Astrocyte (in vitro differentiated cells and primary cell): Measurements from ENCODE around the gene MAML2. TPM values are rescaled to one million over a fixed set of nuclear protein-coding genes. Genes with fewer than 3 reads are reported as not detected.
"Not testable (repeated sequence)": the region's sequence is repeated elsewhere in the genome, so short reads cannot be mapped to it uniquely, and the experiment has no call there.

Experiments used
- DNase-seq: peaks from one replicate; pipeline ENCODE4 v3.0.0-alpha.2; 2010; ENCODE audit warnings: low read depth
- FAIRE-seq: peaks from 2 replicates; lab custom pipeline; 2011; peaks lifted over from hg19 to GRCh38; lab: Jason Lieb, UNC
- H2AFZ ChIP-seq: 2 replicates; pipeline ENCODE4 v1.6.0; 2012; ENCODE audit warnings: low read depth, low read length, inconsistent platforms
- H3K27ac ChIP-seq: 2 replicates; pipeline ENCODE4 v1.5.1; 2011; ENCODE audit warnings: low read depth, low read length, inconsistent platforms
- H3K27me3 ChIP-seq: 2 replicates; pipeline ENCODE4 v1.6.0; 2011; ENCODE audit warnings: low read length, inconsistent platforms; ENCODE audit not compliant: insufficient read depth
- H3K36me3 ChIP-seq: 2 replicates; pipeline ENCODE4 v1.5.1; 2011; ENCODE audit warnings: low read length, inconsistent platforms; ENCODE audit not compliant: insufficient read depth
- H3K4me1 ChIP-seq: 2 replicates; pipeline ENCODE4 v1.5.1; 2011; ENCODE audit warnings: low read length, inconsistent platforms; ENCODE audit not compliant: insufficient read depth
- H3K4me2 ChIP-seq: 2 replicates; pipeline ENCODE4 v1.6.0; 2012; ENCODE audit warnings: low read length, inconsistent platforms
- H3K4me3 ChIP-seq: 2 replicates; pipeline ENCODE4 v1.5.1; 2011; ENCODE audit warnings: low read depth, mild to moderate bottlenecking, low read length, inconsistent platforms; ENCODE audit not compliant: insufficient read depth
- H3K79me2 ChIP-seq: 2 replicates; pipeline ENCODE4 v1.6.0; 2012; ENCODE audit warnings: mild to moderate bottlenecking, low read length, inconsistent platforms; ENCODE audit not compliant: insufficient read depth
- H3K9ac ChIP-seq: 2 replicates; pipeline ENCODE4 v1.6.0; 2012; ENCODE audit warnings: mild to moderate bottlenecking, low read length, inconsistent platforms
- H3K9me3 ChIP-seq: 2 replicates; pipeline ENCODE4 v1.5.1; 2012; ENCODE audit warnings: low read depth, mild to moderate bottlenecking, low read length, inconsistent platforms; ENCODE audit not compliant: insufficient read depth
- H4K20me1 ChIP-seq: 2 replicates; pipeline ENCODE4 v1.6.0; 2012; ENCODE audit warnings: low read length, inconsistent platforms; ENCODE audit not compliant: insufficient read depth
- H3K27ac Mint-ChIP-seq: one replicate; pipeline ENCODE4 v1.8.0; 2021; ENCODE audit warnings: mild to moderate bottlenecking, mixed read lengths; ENCODE audit not compliant: unreplicated experiment
- H3K27me3 Mint-ChIP-seq: one replicate; pipeline ENCODE4 v1.8.0; 2021; ENCODE audit warnings: low read depth, mixed read lengths; ENCODE audit not compliant: unreplicated experiment
- H3K36me3 Mint-ChIP-seq: one replicate; pipeline ENCODE4 v1.8.0; 2021; ENCODE audit warnings: low read depth, mixed read lengths; ENCODE audit not compliant: unreplicated experiment
- H3K4me1 Mint-ChIP-seq: one replicate; pipeline ENCODE4 v1.8.0; 2021; ENCODE audit warnings: low read depth, mixed read lengths; ENCODE audit not compliant: unreplicated experiment
- H3K4me3 Mint-ChIP-seq: one replicate; pipeline ENCODE4 v1.8.0; 2021; ENCODE audit warnings: mild to moderate bottlenecking, moderate library complexity, mixed read lengths; ENCODE audit not compliant: unreplicated experiment
- H3K9me3 Mint-ChIP-seq: one replicate; pipeline ENCODE4 v1.8.0; 2021; ENCODE audit warnings: mild to moderate bottlenecking, mixed read lengths; ENCODE audit not compliant: unreplicated experiment
- EZH2 ChIP-seq: IDR thresholded peaks from 2 replicates; pipeline ENCODE4 v1.6.1; 2012; ENCODE audit warnings: mild to moderate bottlenecking, low read length, inconsistent platforms; ENCODE audit not compliant: insufficient read depth
- total RNA-seq: library from RNA; stranded (reverse); gene quantifications from 2 replicates; pipeline ENCODE4 v1.2.1, GENCODE V29; 2021
- TF ChIP-seq, protein P1 (sequence below): IDR thresholded peaks from 2 replicates; pipeline ENCODE4 v1.5.1; 2011; ENCODE audit warnings: low read depth, mild to moderate bottlenecking, inconsistent platforms, low read length, moderate library complexity; ENCODE audit not compliant: insufficient read depth

The MAML2 gene
- total RNA-seq, 1 donor from 2014 or later = 27.4 TPM

DNA sequence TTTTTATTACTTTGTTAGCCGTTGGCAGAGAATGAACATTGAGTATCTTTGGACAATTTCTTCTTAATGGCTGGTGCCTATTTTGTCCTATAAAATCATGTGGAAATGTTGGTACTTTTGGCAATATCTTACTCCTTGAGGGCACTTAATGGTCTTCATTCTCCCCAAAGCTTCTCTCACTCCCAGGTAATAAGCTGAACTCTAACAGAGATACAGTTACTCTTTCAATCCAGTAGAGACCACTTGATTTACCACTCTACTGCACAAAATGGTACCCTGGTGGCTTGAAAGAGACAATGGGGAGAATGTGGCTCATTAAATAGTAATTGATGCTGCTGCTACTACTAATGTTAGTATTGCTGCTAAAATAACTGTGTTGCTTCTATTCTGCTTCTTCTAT, 53.0 kb downstream of the MAML2 start:
- Histone ChIP-seq H4K20me1 (peaks cover 2% of the 10 kb centered on the region), H3K9me3 (no peaks in the 10 kb centered on the region), H3K4me2 (no peak overlapping the region), H3K4me3 (no peak overlapping the region), H3K36me3 (no peaks in the 10 kb centered on the region), H2AFZ (no peak overlapping the region), H3K27me3 (no peaks in the 10 kb centered on the region), H3K9ac (no peak overlapping the region), H3K79me2 (peaks cover 80% of the 10 kb centered on the region), H3K27ac (no peak overlapping the region), H3K4me1 (peaks cover 11% of the 10 kb centered on the region)
- Mint-ChIP-seq H3K9me3 (peaks cover 4% of the 10 kb centered on the region), H3K4me1 (peaks cover 26% of the 10 kb centered on the region), H3K27me3 (no peaks in the 10 kb centered on the region), H3K4me3 (no peak overlapping the region), H3K36me3 (peaks cover 10% of the 10 kb centered on the region), H3K27ac (no peak overlapping the region)
- no peak for FAIRE-seq
- no peak for DNase-seq
- no peak for TF ChIP-seq EZH2
- TF ChIP-seq, protein P1, sequence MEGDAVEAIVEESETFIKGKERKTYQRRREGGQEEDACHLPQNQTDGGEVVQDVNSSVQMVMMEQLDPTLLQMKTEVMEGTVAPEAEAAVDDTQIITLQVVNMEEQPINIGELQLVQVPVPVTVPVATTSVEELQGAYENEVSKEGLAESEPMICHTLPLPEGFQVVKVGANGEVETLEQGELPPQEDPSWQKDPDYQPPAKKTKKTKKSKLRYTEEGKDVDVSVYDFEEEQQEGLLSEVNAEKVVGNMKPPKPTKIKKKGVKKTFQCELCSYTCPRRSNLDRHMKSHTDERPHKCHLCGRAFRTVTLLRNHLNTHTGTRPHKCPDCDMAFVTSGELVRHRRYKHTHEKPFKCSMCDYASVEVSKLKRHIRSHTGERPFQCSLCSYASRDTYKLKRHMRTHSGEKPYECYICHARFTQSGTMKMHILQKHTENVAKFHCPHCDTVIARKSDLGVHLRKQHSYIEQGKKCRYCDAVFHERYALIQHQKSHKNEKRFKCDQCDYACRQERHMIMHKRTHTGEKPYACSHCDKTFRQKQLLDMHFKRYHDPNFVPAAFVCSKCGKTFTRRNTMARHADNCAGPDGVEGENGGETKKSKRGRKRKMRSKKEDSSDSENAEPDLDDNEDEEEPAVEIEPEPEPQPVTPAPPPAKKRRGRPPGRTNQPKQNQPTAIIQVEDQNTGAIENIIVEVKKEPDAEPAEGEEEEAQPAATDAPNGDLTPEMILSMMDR = no peak

DNA sequence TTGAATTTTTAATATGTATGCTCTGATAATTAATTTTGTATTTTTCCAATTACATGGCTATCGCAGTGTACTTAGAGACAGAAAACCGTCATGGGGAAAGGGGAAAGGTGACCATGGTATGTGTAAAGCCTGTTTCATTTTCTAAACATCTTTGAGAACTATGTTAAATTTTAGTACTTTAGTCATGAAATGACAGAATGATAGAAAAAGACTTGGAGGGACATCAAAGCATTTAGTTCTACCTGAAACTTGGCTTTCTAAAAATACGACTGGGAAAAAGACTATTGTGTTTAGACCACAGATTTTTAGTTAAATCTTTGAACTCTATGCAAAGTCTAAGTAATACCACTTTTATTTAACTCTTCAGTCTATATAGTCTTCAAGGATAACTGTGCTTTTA, 54.1 kb downstream of the MAML2 start:
- no peak overlapping the region for H3K4me2 ChIP-seq
- peaks cover 5% of the 10 kb centered on the region for H4K20me1 ChIP-seq
- no peak overlapping the region for H3K27ac Mint-ChIP-seq
- H3K27ac ChIP-seq = no peak overlapping the region
- no peak overlapping the region for H3K4me3 Mint-ChIP-seq
- no peak for TF ChIP-seq EZH2
- TF ChIP-seq, protein P1 = no peak
- peaks cover 15% of the 10 kb centered on the region for H3K4me1 Mint-ChIP-seq
- H3K36me3 ChIP-seq = no peaks in the 10 kb centered on the region
- peaks cover 14% of the 10 kb centered on the region for H3K36me3 Mint-ChIP-seq
- no peak for DNase-seq
- peaks cover 80% of the 10 kb centered on the region for H3K79me2 ChIP-seq
- H3K9me3 ChIP-seq = no peaks in the 10 kb centered on the region
- peaks cover 11% of the 10 kb centered on the region for H3K4me1 ChIP-seq
- H3K9me3 Mint-ChIP-seq = peaks cover 4% of the 10 kb centered on the region
- H3K9ac ChIP-seq = no peak overlapping the region
- H3K27me3 ChIP-seq = no peaks in the 10 kb centered on the region
- no peak overlapping the region for H2AFZ ChIP-seq
- H3K27me3 Mint-ChIP-seq = no peaks in the 10 kb centered on the region
- H3K4me3 ChIP-seq = no peak overlapping the region
- FAIRE-seq = no peak

DNA sequence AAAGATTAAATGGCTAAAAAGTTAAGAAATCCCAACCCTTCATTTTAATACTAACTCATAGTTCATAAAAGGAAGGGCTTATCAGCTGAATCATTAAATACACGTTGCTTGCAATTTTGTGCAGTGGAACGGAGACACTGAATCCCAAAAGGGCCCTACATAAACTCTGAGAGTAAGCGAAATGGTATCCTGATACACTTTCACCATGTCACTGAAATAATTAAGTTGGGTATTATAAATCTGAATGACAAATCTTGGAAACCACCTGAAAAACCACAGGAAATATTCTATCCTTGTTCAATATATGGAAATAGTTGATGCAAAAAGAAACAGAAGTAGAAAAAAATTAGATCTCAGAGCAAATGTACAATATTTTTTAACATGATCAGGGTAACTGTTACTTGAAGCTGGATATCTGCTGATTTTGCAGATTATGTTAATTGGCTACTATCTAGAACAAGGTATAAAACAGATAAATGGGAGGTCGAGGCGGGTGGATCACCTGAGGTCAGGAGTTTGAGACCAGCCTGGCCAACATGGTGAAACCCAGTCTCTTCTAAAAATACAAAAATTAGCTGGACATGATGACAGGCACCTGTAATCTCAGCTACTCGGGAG, 55.1 kb downstream of the MAML2 start:
- Mint-ChIP-seq H3K27ac (peak overlapping the region; percentile 30), H3K9me3 (peaks cover 4% of the 10 kb centered on the region)
- H3K79me2 ChIP-seq = peaks cover 80% of the 10 kb centered on the region

DNA sequence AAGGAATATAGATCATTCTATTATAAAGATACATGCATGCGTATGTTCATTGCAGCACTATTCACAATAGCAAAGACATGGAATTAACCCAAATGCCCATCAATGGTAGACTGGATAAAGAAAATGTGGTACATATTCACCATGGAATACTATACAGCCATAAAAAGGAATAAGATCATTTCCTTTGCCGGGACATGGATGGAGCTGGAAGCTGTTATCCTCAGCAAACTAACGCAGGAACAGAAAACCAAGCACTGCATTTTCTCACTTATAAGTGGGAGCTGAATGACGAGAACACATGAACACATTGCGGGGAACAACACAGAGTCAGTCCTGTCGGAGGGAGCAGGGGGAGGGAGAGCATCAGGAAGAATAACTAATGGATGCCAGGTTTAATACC, 57.0 kb downstream of the MAML2 start:
- H3K4me3 ChIP-seq, H3K9ac ChIP-seq, H3K9me3 ChIP-seq, H3K4me2 ChIP-seq, H3K27ac Mint-ChIP-seq, H3K27ac ChIP-seq, H3K4me1 ChIP-seq, H3K4me3 Mint-ChIP-seq, H3K27me3 Mint-ChIP-seq, H3K27me3 ChIP-seq, FAIRE-seq, H2AFZ ChIP-seq, H3K36me3 ChIP-seq, H3K9me3 Mint-ChIP-seq, DNase-seq, H4K20me1 ChIP-seq: not testable (repeated sequence)
- H3K79me2 ChIP-seq = peaks cover 79% of the 10 kb centered on the region
- Mint-ChIP-seq H3K4me1 (peaks cover 12% of the 10 kb centered on the region), H3K36me3 (peaks cover 15% of the 10 kb centered on the region)

More for the DNA sequence above, 55.1 kb downstream of the MAML2 start:
- Histone ChIP-seq H3K27me3 (no peaks in the 10 kb centered on the region), H3K36me3 (no peaks in the 10 kb centered on the region), H3K4me3 (no peak overlapping the region), H3K27ac (peak overlapping the region; percentile 4), H3K9me3 (no peaks in the 10 kb centered on the region), H3K4me2 (peak overlapping the region; percentile 9), H2AFZ (no peak overlapping the region), H4K20me1 (peaks cover 5% of the 10 kb centered on the region), H3K9ac (no peak overlapping the region), H3K4me1 (peaks cover 3% of the 10 kb centered on the region)
- Mint-ChIP-seq H3K4me3 (no peak overlapping the region), H3K4me1 (peaks cover 9% of the 10 kb centered on the region), H3K36me3 (peaks cover 14% of the 10 kb centered on the region), H3K27me3 (no peaks in the 10 kb centered on the region)
- FAIRE-seq (no peak), DNase-seq (peak; percentile 33)
- no peak for TF ChIP-seq EZH2
- TF ChIP-seq, protein P1 = no peak
